Measurements from ENCODE around the gene ZC3H10.

GRCh38 chr12:56107242-56107641 lies 10.8 kb upstream of the ZC3H10 start:
- no peak for TF ChIP-seq EZH2 (optimal IDR thresholded peaks at IDR 0.05; ENCODE audit: low read depth, low read length)
- no peak for TF ChIP-seq CTCF (IDR thresholded peaks at IDR 0.05; ENCODE audit: low read length)
- no peak for TF ChIP-seq EZH2phosphoT487 (IDR thresholded peaks at IDR 0.05; ENCODE audit: low read length)
